ENCODE results near the gene TAF3.

Gene TAF3

DNA sequence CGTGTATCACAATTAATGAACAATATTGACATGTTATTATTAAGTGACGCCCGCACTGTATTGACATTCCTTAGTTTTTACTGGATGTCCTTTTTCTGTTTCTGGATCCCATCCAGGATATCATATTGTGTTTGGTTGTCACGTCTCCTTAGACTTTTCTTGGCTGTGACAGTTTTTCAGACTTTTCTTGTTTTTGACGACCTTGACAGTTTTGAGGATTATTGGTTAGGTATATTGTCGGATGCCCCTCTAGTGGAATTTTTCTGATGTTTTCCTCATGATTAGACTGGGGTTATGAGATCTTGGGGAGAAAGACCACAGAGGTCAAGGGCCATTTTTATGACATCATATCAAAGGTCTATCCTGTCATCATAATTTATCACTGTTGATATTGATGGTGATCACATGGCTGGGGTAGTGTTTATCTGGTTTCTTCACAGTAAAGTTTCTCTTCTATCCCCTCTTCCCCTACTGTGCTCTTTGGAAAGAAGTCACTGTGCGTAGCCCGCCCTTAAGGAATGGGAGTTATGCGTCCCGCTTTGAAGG, 11.1 kb downstream of the TAF3 start:
- in situ Hi-C loops (cut with MboI; ENCODE audit: low sequenced_read_pairs): no loop called here
- H3K27me3 ChIP-seq (ENCODE audit: low read depth): no peaks in the 10 kb centered on the region
- no peak overlapping the region for H3K4me3 ChIP-seq
- H3K9me3 ChIP-seq: no peaks in the 10 kb centered on the region
- no peaks in the 10 kb centered on the region for H3K4me1 ChIP-seq
- H3K36me3 ChIP-seq (replicated peaks): peaks cover 21% of the 10 kb centered on the region
- DNase-seq (ENCODE audit: low spot score in 2 of 2): no peak

GRCh38 chr10:7832060-7832459, 13.8 kb downstream of the TAF3 start:
- Histone ChIP-seq H3K27me3 (ENCODE audit: low read depth) (no peaks in the 10 kb centered on the region), H3K36me3 (replicated peaks) (no peaks in the 10 kb centered on the region), H3K9me3 (no peaks in the 10 kb centered on the region), H3K4me1 (no peaks in the 10 kb centered on the region), H3K4me3 (no peak overlapping the region)
- in situ Hi-C loops (cut with MboI; ENCODE audit: low sequenced_read_pairs): no loop called here
- DNase-seq (ENCODE audit: low spot score in 2 of 2): no peak

- Histone ChIP-seq H3K4me1 (no peaks in the 10 kb centered on the region), H3K36me3 (replicated peaks) (no peaks in the 10 kb centered on the region), H3K9me3 (no peaks in the 10 kb centered on the region), H3K27me3 (ENCODE audit: low read depth) (no peaks in the 10 kb centered on the region), H3K4me3 (no peak overlapping the region)
- in situ Hi-C loops (cut with MboI; ENCODE audit: low sequenced_read_pairs): no loop called here
- no peak for DNase-seq (ENCODE audit: low spot score in 2 of 2)
Observed at GRCh38 chr10:7833210-7833609, 14.9 kb downstream of the TAF3 start.

- in situ Hi-C loops (cut with MboI; ENCODE audit: low sequenced_read_pairs): no loop called here
- Histone ChIP-seq H3K9me3 (no peaks in the 10 kb centered on the region), H3K27me3 (ENCODE audit: low read depth) (no peaks in the 10 kb centered on the region), H3K4me1 (no peaks in the 10 kb centered on the region; the same call in 1 of the 2 replicates), H3K36me3 (replicated peaks) (no peaks in the 10 kb centered on the region), H3K4me3 (no peak overlapping the region)
- no peak for DNase-seq (ENCODE audit: low spot score in 2 of 2)
Observed at GRCh38 chr10:7834262-7834661, 16.0 kb downstream of the TAF3 start.

- Histone ChIP-seq H3K9me3 (no peaks in the 10 kb centered on the region), H3K27me3 (ENCODE audit: low read depth) (no peaks in the 10 kb centered on the region), H3K36me3 (replicated peaks) (no peaks in the 10 kb centered on the region), H3K4me3 (no peak overlapping the region), H3K4me1 (no peaks in the 10 kb centered on the region; the same call in 1 of the 2 replicates)
- in situ Hi-C loops (cut with MboI; ENCODE audit: low sequenced_read_pairs): no loop called here
- DNase-seq (ENCODE audit: low spot score in 2 of 2): no peak
Observed at GRCh38 chr10:7836571-7836970, 18.3 kb downstream of the TAF3 start.

- peaks cover 2% of the 10 kb centered on the region; the same call in 1 of the 2 replicates for H3K4me1 ChIP-seq
Observed at GRCh38 chr10:7846591-7846990, 28.3 kb downstream of the TAF3 start.

DNA sequence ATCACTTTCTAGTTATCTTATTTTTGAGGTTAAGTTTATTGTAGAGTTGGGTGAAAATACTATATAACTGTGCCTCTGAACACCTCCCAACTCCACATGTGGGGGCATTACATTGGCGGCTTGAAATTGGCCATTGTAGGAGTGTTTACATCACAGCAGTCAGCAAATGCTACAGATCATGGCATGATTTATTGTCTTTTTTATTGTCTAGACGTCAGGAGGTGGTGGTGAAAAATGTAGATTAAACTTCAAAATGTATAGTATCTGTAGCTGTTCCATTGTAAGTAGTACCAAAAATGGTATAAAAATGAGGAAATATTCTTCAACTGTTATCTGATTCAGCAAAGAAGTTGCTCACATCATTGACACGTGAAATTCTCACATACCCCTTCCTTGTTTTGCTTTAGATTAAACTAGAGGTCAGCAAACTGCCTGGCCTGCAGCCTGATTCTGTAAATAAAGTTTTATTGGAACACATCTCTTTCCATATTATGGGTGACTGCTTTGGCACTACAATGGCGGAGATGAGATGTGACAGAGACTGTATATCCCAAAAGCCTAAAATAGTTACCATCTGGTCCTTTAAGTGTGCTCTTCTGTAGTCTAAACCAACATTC, 35.0 kb downstream of the TAF3 start:
- Histone ChIP-seq H3K4me3 (no peak overlapping the region), H3K4me1 (peaks cover 2% of the 10 kb centered on the region), H3K36me3 (replicated peaks) (no peaks in the 10 kb centered on the region), H3K27me3 (ENCODE audit: low read depth) (no peaks in the 10 kb centered on the region), H3K9me3 (no peaks in the 10 kb centered on the region)
- in situ Hi-C loops (cut with MboI; ENCODE audit: low sequenced_read_pairs): loop anchor here (25.0 kb wide), 1 partner anchor 1434 kb away; no protein-coding TSS in a partner anchor
- DNase-seq (ENCODE audit: low spot score in 2 of 2): no peak

More at GRCh38 chr10:7846591-7846990, 28.3 kb downstream of the TAF3 start:
- Histone ChIP-seq H3K27me3 (ENCODE audit: low read depth) (no peaks in the 10 kb centered on the region), H3K9me3 (no peaks in the 10 kb centered on the region), H3K36me3 (replicated peaks) (no peaks in the 10 kb centered on the region), H3K4me3 (no peak overlapping the region)
- in situ Hi-C loops (cut with MboI; ENCODE audit: low sequenced_read_pairs): no loop called here
- no peak for DNase-seq (ENCODE audit: low spot score in 2 of 2)

GRCh38 chr10:7853890-7854289, 35.6 kb downstream of the TAF3 start:
- no peaks in the 10 kb centered on the region for H3K36me3 ChIP-seq (replicated peaks)
- H3K4me3 ChIP-seq: no peak overlapping the region
- H3K4me1 ChIP-seq: peaks cover 2% of the 10 kb centered on the region
- DNase-seq (ENCODE audit: low spot score in 2 of 2): no peak
- in situ Hi-C loops (cut with MboI; ENCODE audit: low sequenced_read_pairs): loop anchor here (25.0 kb wide), 1 partner anchor 1433 kb away; no protein-coding TSS in a partner anchor
- H3K9me3 ChIP-seq: no peaks in the 10 kb centered on the region
- H3K27me3 ChIP-seq (ENCODE audit: low read depth): no peaks in the 10 kb centered on the region

DNA sequence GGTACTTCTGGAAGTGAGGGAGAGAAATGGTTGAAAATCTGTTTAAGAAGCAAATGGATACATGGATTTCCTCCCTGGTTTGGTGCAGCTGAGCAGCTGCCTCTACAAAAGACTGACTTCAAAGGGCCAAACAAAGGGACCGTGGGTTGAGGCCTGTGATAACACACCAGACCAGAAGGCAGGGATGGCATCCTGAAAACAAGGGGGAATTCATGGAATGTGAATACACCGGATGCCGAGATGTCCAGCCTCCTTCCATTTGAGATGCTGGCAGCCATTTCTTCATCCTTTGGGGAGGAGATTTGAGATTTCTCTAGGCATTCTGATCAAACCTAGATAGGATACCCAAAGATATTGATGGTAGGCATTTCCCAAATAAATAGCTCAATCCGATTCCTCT, 36.9 kb downstream of the TAF3 start:
- Histone ChIP-seq H3K9me3 (no peaks in the 10 kb centered on the region), H3K36me3 (replicated peaks) (no peaks in the 10 kb centered on the region), H3K4me1 (peaks cover 2% of the 10 kb centered on the region), H3K27me3 (ENCODE audit: low read depth) (no peaks in the 10 kb centered on the region), H3K4me3 (no peak overlapping the region)
- no peak for DNase-seq (ENCODE audit: low spot score in 2 of 2)
- in situ Hi-C loops (cut with MboI; ENCODE audit: low sequenced_read_pairs): loop anchor here (25.0 kb wide), 1 partner anchor 1432 kb away; no protein-coding TSS in a partner anchor

DNA sequence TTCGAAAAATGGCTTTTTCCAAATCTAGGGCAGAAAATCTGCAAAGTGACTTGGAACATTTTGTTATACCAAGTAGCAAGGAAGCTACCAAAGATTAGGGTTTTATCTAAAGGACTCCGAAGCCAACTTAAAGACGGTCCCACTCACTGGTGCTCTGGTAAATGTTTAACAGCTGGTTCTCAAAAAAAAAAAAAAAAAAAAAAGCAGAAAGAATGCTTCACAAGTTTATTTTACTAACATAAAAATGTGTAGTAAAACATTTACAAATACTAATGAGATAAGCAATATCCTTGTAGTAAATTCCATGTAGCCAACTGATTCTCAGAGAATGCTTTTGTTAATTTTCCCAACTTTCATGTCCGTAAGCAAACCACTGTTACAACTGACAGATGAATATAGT, 38.4 kb downstream of the TAF3 start:
- no peak for DNase-seq (ENCODE audit: low spot score in 2 of 2)
- Histone ChIP-seq H3K27me3 (ENCODE audit: low read depth) (no peaks in the 10 kb centered on the region), H3K4me1 (no peaks in the 10 kb centered on the region; the same call in 1 of the 2 replicates), H3K36me3 (replicated peaks) (no peaks in the 10 kb centered on the region), H3K9me3 (peaks cover 6% of the 10 kb centered on the region), H3K4me3 (no peak overlapping the region)
- in situ Hi-C loops (cut with MboI; ENCODE audit: low sequenced_read_pairs): loop anchor here (25.0 kb wide), 1 partner anchor 1431 kb away; no protein-coding TSS in a partner anchor

GRCh38 chr10:7857262-7857661, 39.0 kb downstream of the TAF3 start:
- H3K27me3 ChIP-seq (ENCODE audit: low read depth): no peaks in the 10 kb centered on the region
- no peak for DNase-seq (ENCODE audit: low spot score in 2 of 2)
- no peaks in the 10 kb centered on the region; the same call in 1 of the 2 replicates for H3K4me1 ChIP-seq
- in situ Hi-C loops (cut with MboI; ENCODE audit: low sequenced_read_pairs): loop anchor here (25.0 kb wide), 1 partner anchor 1430 kb away; no protein-coding TSS in a partner anchor
- H3K4me3 ChIP-seq: no peak overlapping the region
- no peaks in the 10 kb centered on the region for H3K36me3 ChIP-seq (replicated peaks)
- H3K9me3 ChIP-seq: peaks cover 6% of the 10 kb centered on the region

DNA sequence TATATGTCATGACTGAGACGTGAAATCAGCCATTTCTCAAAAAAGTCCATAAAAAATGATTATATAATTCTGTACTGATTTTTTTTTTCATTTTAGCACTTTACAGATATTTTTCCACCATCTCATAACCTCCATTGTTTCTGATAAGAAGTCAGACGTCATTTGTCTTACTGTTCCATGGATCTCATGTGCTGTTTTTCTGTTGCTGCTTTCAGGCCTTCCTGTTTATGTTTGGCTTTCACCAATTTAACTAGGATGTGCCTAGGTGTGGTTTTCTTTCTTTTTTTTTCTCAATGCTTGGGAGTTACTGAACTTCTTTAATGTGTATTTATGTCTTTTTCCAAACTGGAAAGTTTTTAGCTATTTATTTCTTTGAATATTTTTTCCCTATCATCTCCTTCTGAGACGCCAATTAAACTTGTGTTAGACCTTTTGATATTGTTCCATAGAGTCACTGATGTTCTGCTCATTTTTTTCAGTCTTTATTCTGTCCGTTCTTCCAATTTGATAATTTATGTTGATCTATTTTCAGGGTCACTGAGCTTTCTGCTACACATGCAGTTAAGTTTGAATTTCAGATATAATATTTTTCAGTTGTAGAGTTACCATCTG, 43.3 kb downstream of the TAF3 start:
- in situ Hi-C loops (cut with MboI; ENCODE audit: low sequenced_read_pairs): loop anchor here (25.0 kb wide), 1 partner anchor 1426 kb away; no protein-coding TSS in a partner anchor
- no peak for DNase-seq (ENCODE audit: low spot score in 2 of 2)
- Histone ChIP-seq H3K4me1 (no peaks in the 10 kb centered on the region), H3K27me3 (ENCODE audit: low read depth) (no peaks in the 10 kb centered on the region), H3K36me3 (replicated peaks) (no peaks in the 10 kb centered on the region), H3K4me3 (no peak overlapping the region), H3K9me3 (peaks cover 6% of the 10 kb centered on the region)

DNA sequence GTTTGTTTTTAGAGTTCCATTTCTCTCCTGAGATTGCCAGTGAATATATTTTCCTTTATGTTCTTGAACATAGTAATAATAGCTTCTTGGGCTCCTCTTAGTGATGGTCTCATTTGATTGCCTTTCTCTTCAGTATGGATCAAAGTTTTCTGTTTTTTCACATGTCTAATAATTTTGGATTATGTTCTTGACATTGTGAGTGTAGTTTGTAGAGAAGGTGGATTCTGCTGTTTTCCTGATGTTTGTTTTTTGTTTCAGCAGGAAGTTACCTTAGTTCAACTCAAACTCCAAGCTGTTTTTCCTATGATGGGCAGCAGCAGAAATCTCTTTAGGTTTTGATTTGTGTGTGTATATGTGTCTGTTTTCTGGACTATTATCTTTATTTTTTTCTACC, 43.8 kb downstream of the TAF3 start:
- Histone ChIP-seq H3K27me3 (ENCODE audit: low read depth) (no peaks in the 10 kb centered on the region), H3K4me1 (no peaks in the 10 kb centered on the region), H3K36me3 (replicated peaks) (no peaks in the 10 kb centered on the region), H3K9me3 (peaks cover 6% of the 10 kb centered on the region), H3K4me3 (no peak overlapping the region)
- in situ Hi-C loops (cut with MboI; ENCODE audit: low sequenced_read_pairs): loop anchor here (25.0 kb wide), 1 partner anchor 1425 kb away; no protein-coding TSS in a partner anchor
- no peak for DNase-seq (ENCODE audit: low spot score in 2 of 2)

- no peaks in the 10 kb centered on the region for H3K36me3 ChIP-seq (replicated peaks)
- H3K27me3 ChIP-seq (ENCODE audit: low read depth): no peaks in the 10 kb centered on the region
- no peaks in the 10 kb centered on the region for H3K4me1 ChIP-seq
- no peak overlapping the region for H3K4me3 ChIP-seq
- no peak for DNase-seq (ENCODE audit: low spot score in 2 of 2)
- in situ Hi-C loops (cut with MboI; ENCODE audit: low sequenced_read_pairs): loop anchor here (25.0 kb wide), 1 partner anchor 1421 kb away; no protein-coding TSS in a partner anchor
- peaks cover 3% of the 10 kb centered on the region for H3K9me3 ChIP-seq
Observed at GRCh38 chr10:7866176-7866575, 47.9 kb downstream of the TAF3 start.

Data from HAP-1 (cell line).